ENCODE results near the gene THSD4.

- TF ChIP-seq CTCF (IDR thresholded peaks at IDR 0.05) (no peak), EP300 (IDR thresholded peaks at IDR 0.05) (no peak)
Observed at GRCh38 chr15:71465131-71465955, 350.1 kb downstream of the THSD4 start.

Data from suprapubic skin (tissue), 3 donors.